SK-N-MC (cell line): Measurements from ENCODE around the gene SLC25A27.
A peak's percentile ranks its signal among the peaks of the same experiment; 100 is the strongest.

ENCODE experiments used
- DNase-seq: peaks from one replicate; pipeline ENCODE4 v3.0.0-alpha.2; 2011; ENCODE audit warnings: low read depth, low spot score
- H3K27ac ChIP-seq: fragments of 200-600 bp; sonication (generic); 2 replicates; pipeline ENCODE4 v1.5.1; 2016; ENCODE audit warnings: mixed run types
- H3K36me3 ChIP-seq: fragments of 200-600 bp; sonication (generic); 2 replicates; pipeline ENCODE4 v1.6.1; 2017; ENCODE audit warnings: antibody characterized with exemption, low read length, mixed read lengths; ENCODE audit not compliant: insufficient read depth
- H3K4me3 ChIP-seq: fragments of 200-600 bp; sonication (generic); 2 replicates; pipeline ENCODE4 v1.5.1; 2016
- H3K9ac ChIP-seq: fragments of 200-600 bp; sonication (generic); 2 replicates; pipeline ENCODE4 v1.8.0; 2017; ENCODE audit warnings: mixed run types, mixed read lengths; ENCODE audit not compliant: insufficient read length
- H3K9me3 ChIP-seq: fragments of 200-600 bp; sonication (generic); 2 replicates; pipeline ENCODE4 v1.6.1; 2017; ENCODE audit warnings: low read depth, mild to moderate bottlenecking, antibody characterized with exemption, low read length, moderate library complexity, mixed read lengths
- EZH2 ChIP-seq: fragments of 200-600 bp; sonication (generic); IDR thresholded peaks from one replicate; pipeline ENCODE4 v1.6.1; 2017; ENCODE audit warnings: antibody characterized with exemption
- FOXP2 ChIP-seq: optimal IDR thresholded peaks from 2 replicates; pipeline ENCODE3; 2011; ENCODE audit warnings: mild to moderate bottlenecking, moderate library complexity; ENCODE audit not compliant: insufficient read depth; ENCODE audit errors: extremely low read length, control extremely low read depth
- POLR2AphosphoS5 ChIP-seq: IDR thresholded peaks from 2 replicates; pipeline ENCODE4 v1.6.1; 2012; ENCODE audit warnings: mild to moderate bottlenecking, low read depth, low read length, borderline replicate concordance

SLC25A27 gene

GRCh38 chr6:46652603-46653438 is at the start of gene SLC25A27, which contains the start of gene CYP39A1:
SLC25A27 (plus strand) TSS chr6:46652975; CDS start chr6:46653193, 218 bp downstream.
CYP39A1 (minus strand) TSS chr6:46652818; CDS start chr6:46652582, 236 bp downstream.
- Histone ChIP-seq H3K9ac (no peak within 1 kb of the TSS), H3K27ac (no peak within 1 kb of the TSS), H3K4me3 (peak within 1 kb of the TSS; percentile 89), H3K9me3 (no peaks in the 10 kb centered on the region), H3K36me3 (no peaks in the 10 kb centered on the region)
- TF ChIP-seq EZH2 = no peak
- TF ChIP-seq POLR2AphosphoS5 = no peak
- TF ChIP-seq FOXP2 = no peak
- DNase-seq = no peak

- TF ChIP-seq POLR2AphosphoS5 = no peak
- no peak for TF ChIP-seq EZH2
- no peak for TF ChIP-seq FOXP2
- H3K9ac ChIP-seq = no peak overlapping the region
- no peaks in the 10 kb centered on the region for H3K9me3 ChIP-seq
- H3K36me3 ChIP-seq = no peaks in the 10 kb centered on the region
- no peak for DNase-seq
- H3K27ac ChIP-seq = no peak overlapping the region
- H3K4me3 ChIP-seq = no peak overlapping the region
These were observed 47.5 kb upstream of the SLC25A27 start for GRCh38 chr6:46605091-46605797.

- no peak overlapping the region for H3K9ac ChIP-seq
- no peaks in the 10 kb centered on the region for H3K36me3 ChIP-seq
- no peak for TF ChIP-seq FOXP2
- no peak for TF ChIP-seq EZH2
- no peak for TF ChIP-seq POLR2AphosphoS5
- no peak overlapping the region for H3K4me3 ChIP-seq
- H3K27ac ChIP-seq = no peak overlapping the region
- DNase-seq = no peak
- H3K9me3 ChIP-seq = no peaks in the 10 kb centered on the region
These were observed 46.4 kb upstream of the SLC25A27 start for GRCh38 chr6:46606338-46606737.

DNA sequence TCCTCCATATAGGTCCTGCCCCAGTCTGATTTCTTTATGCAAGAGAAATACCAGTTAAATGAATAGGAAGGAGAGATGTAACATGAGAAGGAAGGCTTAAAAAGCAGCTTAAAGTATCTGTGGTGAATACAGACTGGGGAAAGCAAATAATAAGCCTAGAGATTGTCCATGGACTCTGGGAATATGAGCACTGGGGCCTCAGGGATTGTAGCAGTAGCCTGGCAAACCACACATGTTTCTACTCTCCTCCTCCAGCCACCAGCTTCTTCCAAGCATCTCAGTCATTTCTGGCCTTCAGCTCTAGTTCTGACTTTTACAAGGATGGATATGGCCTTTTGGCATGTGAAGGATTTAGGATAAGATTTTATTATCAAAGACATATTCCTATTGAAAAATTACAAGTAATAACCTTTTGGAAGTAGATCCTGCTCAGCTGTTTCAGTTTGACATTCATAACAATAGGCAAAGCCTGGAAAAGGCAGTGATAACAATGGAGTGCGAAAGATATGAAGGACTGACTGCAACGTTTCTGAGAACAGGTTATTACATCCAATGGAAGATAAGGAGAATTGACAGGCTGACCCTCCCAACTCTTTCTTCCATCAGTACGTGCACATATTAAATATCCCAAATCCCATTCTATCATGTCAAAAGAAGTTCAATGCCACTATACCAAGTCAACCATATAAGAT is 41.8 kb upstream of the SLC25A27 start:
- H3K9me3 ChIP-seq = no peaks in the 10 kb centered on the region

GRCh38 chr6:46612645-46613044 is 40.1 kb upstream of the SLC25A27 start:
- Histone ChIP-seq H3K9ac (no peak overlapping the region), H3K27ac (no peak overlapping the region), H3K36me3 (no peaks in the 10 kb centered on the region), H3K4me3 (no peak overlapping the region), H3K9me3 (no peaks in the 10 kb centered on the region)
- DNase-seq = no peak
- TF ChIP-seq FOXP2 (no peak), POLR2AphosphoS5 (no peak), EZH2 (no peak)

More for the DNA sequence above, 41.8 kb upstream of the SLC25A27 start:
- H3K9ac ChIP-seq = no peak overlapping the region
- H3K27ac ChIP-seq = no peak overlapping the region
- no peak for TF ChIP-seq FOXP2
- TF ChIP-seq POLR2AphosphoS5 = no peak
- no peak for TF ChIP-seq EZH2
- no peak for DNase-seq
- H3K36me3 ChIP-seq = no peaks in the 10 kb centered on the region
- H3K4me3 ChIP-seq = no peak overlapping the region

- H3K9me3 ChIP-seq = no peaks in the 10 kb centered on the region
- H3K9ac ChIP-seq = no peak overlapping the region
- TF ChIP-seq FOXP2 = no peak
- no peak for TF ChIP-seq EZH2
- TF ChIP-seq POLR2AphosphoS5 = no peak
- no peak overlapping the region for H3K4me3 ChIP-seq
- no peaks in the 10 kb centered on the region for H3K36me3 ChIP-seq
- DNase-seq = no peak
- H3K27ac ChIP-seq = no peak overlapping the region
These were observed 34.0 kb upstream of the SLC25A27 start for GRCh38 chr6:46618726-46619125.

DNA sequence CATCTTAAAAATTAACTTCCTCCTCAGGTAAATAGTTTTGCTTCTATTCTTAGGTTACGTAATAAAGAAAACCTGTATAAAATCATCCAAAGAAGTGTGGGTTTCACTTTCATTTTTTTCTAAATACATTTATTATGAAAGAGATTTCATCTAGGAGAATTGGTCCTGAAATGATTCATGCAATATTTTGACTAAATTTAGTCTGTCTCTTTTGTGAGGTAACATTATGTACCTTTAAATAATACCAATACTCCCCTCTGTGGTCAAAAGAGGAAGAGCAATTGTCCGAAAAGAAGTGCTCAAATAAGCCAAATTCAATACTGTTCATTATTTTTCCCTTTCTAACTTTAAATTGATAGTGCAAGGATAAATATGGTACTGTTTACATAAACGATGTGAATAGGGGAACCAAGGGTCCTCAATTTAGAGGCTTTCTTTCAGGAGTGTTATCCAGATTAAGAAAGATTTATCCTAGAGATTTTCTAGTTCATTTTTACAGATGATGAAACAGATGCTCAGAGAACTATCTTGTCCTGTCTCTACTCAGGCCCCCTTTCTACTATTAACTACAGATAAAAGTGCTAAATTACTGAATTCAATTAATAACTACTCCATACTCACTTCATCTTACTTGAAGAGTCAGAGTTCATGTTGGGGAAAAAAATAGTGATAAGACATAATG is 26.4 kb upstream of the SLC25A27 start:
- Histone ChIP-seq H3K9me3 (no peaks in the 10 kb centered on the region), H3K9ac (no peak overlapping the region), H3K4me3 (no peak overlapping the region), H3K27ac (no peak overlapping the region), H3K36me3 (no peaks in the 10 kb centered on the region)
- TF ChIP-seq FOXP2 (no peak), EZH2 (no peak), POLR2AphosphoS5 (no peak)
- no peak for DNase-seq
